Glutamatergic neuron (in vitro differentiated cells): ENCODE results near the gene ARMC5. TPM values are rescaled to one million over a fixed set of nuclear protein-coding genes. Genes with fewer than 3 reads are reported as not detected.
A peak's percentile ranks its signal among the peaks of the same experiment; 100 is the strongest.

Experiments
- DNase-seq: peaks from one replicate; pipeline ENCODE4 v3.0.0; 2022
- H3K27ac Mint-ChIP-seq: one replicate; pipeline ENCODE4 v1.8.0; 2020; ENCODE audit warnings: mild to moderate bottlenecking, mixed read lengths, inconsistent platforms; ENCODE audit not compliant: unreplicated experiment
- H3K27me3 Mint-ChIP-seq: one replicate; pipeline ENCODE4 v1.8.0; 2020; ENCODE audit warnings: mild to moderate bottlenecking, moderate library complexity, mixed read lengths, inconsistent platforms; ENCODE audit not compliant: unreplicated experiment
- H3K36me3 Mint-ChIP-seq: one replicate; pipeline ENCODE4 v1.8.0; 2020; ENCODE audit warnings: mild to moderate bottlenecking, mixed read lengths, inconsistent platforms; ENCODE audit not compliant: unreplicated experiment
- H3K4me1 Mint-ChIP-seq: one replicate; pipeline ENCODE4 v1.8.0; 2020; ENCODE audit warnings: mild to moderate bottlenecking, low read depth, mixed read lengths, inconsistent platforms; ENCODE audit not compliant: unreplicated experiment
- H3K4me3 Mint-ChIP-seq: one replicate; pipeline ENCODE4 v1.8.0; 2020; ENCODE audit warnings: mild to moderate bottlenecking, mixed read lengths, inconsistent platforms; ENCODE audit not compliant: unreplicated experiment
- H3K9me3 Mint-ChIP-seq: one replicate; pipeline ENCODE4 v1.8.0; 2020; ENCODE audit warnings: mild to moderate bottlenecking, moderate library complexity, mixed read lengths, inconsistent platforms; ENCODE audit not compliant: unreplicated experiment
- total RNA-seq: library from RNA; stranded (reverse); fragmentation: NEBNext Ultra II Directional; extraction: Animal tissue kit (Norgen Biotek cat#: 25700); gene quantifications from one replicate; pipeline ENCODE4 v1.2.1, GENCODE V29; 2021; ENCODE audit not compliant: unreplicated experiment
- TF ChIP-seq, protein P1 (sequence below): fragments of 200-600 bp; sonication (generic); IDR thresholded peaks from one replicate; pipeline ENCODE4 v1.5.0; 2021; ENCODE audit not compliant: partially characterized antibody, unreplicated experiment

ARMC5 gene
- total RNA-seq, 1 donor from 2014 or later: 15.8 TPM

DNA sequence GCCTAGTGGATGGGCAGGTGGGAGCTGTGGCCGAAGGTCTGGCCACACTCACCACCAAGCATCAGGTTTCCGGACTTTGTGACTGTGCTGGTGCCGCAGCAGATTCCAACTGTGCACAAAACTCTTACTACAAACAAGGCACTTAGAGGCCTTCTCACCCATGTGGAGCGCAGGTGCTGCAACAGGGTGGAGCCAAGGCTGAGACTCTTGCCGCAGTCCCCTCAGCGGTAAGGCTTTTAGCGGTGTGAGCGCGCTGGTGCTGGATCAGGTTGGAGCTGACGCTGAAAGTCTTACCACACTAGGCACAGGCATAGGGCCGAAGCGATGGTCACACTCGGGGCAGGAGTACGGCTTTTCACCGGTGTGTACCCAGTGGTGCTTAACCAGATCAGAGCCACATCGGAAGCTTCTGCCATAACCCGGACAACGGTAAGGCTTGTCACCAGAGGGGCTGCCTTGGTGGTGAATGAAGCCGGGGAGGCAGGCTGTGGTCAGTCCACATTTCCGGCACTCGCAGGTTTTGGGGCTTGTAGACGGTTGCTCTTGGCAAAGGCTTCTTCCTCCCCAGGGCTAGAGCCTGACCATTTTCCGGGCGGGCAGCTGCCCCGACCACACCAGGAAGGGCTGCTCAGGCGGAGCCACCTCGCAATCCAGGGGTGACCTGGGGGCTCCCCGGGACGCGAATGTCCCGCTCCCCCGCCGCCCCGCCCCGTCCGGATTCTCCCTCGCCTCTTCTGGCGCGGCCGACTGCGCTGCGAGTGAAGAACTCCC, 1.0 kb upstream of the ARMC5 start:
- H3K27ac Mint-ChIP-seq: peak overlapping the region; percentile 84

DNA sequence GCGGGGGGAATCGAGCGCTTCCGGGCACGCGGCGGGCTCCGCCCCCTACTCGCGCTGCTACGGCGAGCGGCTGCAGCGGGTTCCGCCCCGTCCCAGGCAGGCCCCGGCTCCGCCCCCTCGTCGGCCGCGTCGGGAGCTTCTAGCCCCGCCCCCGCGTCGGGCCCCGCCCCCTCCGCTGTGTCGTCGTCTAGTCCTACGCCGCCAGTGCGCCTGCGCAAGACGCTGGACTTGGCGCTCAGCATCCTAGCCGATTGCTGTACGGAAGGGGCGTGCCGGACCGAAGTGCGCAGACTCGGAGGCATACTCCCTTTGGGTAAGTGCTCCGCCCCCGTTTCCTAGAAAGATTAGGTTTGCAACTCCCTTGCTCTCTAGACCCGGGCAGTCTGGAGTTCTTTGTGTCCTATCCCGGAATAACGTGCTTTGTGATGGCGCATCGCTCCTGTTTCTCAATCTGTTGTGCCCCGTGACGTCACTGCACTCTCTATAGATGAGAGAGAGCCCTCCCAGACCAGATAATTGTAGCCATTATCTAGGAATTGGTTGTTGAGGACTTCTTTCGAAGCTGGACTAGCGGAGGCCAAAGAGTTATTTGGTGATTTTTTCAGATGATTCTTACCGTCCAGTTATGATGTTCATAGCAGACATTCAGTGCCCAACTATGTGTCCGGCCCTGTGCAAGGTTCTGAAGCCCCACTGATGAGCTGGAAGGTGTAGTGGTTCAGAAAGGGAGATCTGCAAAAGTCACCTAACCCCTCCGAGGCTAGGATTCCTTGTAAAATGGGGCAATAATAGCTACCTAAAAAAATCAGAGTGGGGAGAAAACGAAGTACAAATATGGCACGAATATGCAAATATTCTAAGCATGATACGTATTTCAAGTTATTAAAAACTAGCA, 633 bp downstream of the ARMC5 start:
- Mint-ChIP-seq H3K27ac (peak overlapping the region; percentile 98), H3K4me3 (peak overlapping the region; percentile 90), H3K36me3 (no peaks in the 10 kb centered on the region)

More for the DNA sequence above, 1.0 kb upstream of the ARMC5 start:
- Mint-ChIP-seq H3K4me1 (peaks cover 22% of the 10 kb centered on the region), H3K27me3 (peaks cover 8% of the 10 kb centered on the region), H3K4me3 (peak overlapping the region; percentile 90), H3K9me3 (peaks cover 16% of the 10 kb centered on the region), H3K36me3 (no peaks in the 10 kb centered on the region)
- peak; percentile 56 for DNase-seq
- TF ChIP-seq, protein P1, sequence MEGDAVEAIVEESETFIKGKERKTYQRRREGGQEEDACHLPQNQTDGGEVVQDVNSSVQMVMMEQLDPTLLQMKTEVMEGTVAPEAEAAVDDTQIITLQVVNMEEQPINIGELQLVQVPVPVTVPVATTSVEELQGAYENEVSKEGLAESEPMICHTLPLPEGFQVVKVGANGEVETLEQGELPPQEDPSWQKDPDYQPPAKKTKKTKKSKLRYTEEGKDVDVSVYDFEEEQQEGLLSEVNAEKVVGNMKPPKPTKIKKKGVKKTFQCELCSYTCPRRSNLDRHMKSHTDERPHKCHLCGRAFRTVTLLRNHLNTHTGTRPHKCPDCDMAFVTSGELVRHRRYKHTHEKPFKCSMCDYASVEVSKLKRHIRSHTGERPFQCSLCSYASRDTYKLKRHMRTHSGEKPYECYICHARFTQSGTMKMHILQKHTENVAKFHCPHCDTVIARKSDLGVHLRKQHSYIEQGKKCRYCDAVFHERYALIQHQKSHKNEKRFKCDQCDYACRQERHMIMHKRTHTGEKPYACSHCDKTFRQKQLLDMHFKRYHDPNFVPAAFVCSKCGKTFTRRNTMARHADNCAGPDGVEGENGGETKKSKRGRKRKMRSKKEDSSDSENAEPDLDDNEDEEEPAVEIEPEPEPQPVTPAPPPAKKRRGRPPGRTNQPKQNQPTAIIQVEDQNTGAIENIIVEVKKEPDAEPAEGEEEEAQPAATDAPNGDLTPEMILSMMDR: no peak

GRCh38 chr16:31460582-31461002, 1.3 kb downstream of the ARMC5 start:
- DNase-seq: no peak
- peaks cover 8% of the 10 kb centered on the region for H3K27me3 Mint-ChIP-seq

More for the DNA sequence above, 633 bp downstream of the ARMC5 start:
- peaks cover 6% of the 10 kb centered on the region for H3K27me3 Mint-ChIP-seq
- DNase-seq: peak; percentile 100
- TF ChIP-seq, protein P1: no peak
- peaks cover 16% of the 10 kb centered on the region for H3K4me1 Mint-ChIP-seq
- H3K9me3 Mint-ChIP-seq: peaks cover 16% of the 10 kb centered on the region

DNA sequence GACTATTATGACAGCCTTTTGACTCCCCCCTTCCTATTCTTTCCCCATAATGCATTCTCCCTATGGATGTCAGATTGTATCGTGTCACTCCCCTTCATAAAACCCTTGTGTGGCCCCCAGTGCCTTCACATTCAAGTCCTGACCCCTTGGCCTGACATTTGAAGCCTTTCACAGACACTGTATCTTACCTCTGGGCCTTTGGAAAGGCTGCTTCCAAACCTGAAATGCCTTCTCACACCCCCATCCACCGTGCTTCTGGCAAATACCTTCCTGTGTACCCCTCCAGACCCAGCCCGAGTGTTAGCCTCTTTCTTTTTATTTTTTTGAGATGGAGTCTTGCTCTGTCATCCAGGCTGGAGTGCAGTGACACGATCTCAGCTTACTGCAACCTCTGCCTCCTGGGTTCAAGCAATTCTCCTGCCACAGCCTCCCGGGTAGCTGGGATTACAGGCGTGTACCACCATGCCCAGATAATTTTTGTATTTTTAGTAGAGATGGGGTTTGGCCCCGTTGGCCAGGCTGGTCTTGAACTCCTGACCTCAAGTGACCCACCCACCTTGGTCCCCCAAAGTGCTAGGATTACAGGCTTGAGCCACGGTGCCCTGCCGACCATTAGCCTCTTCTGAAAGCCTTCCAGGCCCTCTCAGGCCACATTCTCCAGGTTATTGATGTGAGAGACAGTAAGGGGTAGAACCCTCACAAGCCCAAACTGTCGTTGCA, 2.1 kb downstream of the ARMC5 start:
- Mint-ChIP-seq H3K4me1 (peaks cover 5% of the 10 kb centered on the region), H3K27ac (peak overlapping the region; percentile 93), H3K36me3 (no peaks in the 10 kb centered on the region), H3K4me3 (peak overlapping the region; percentile 70), H3K9me3 (peaks cover 16% of the 10 kb centered on the region), H3K27me3 (peaks cover 8% of the 10 kb centered on the region)
- DNase-seq: no peak
- TF ChIP-seq, protein P1: no peak

More at GRCh38 chr16:31460582-31461002, 1.3 kb downstream of the ARMC5 start:
- peak overlapping the region; percentile 90 for H3K4me3 Mint-ChIP-seq
- H3K36me3 Mint-ChIP-seq: no peaks in the 10 kb centered on the region
- H3K4me1 Mint-ChIP-seq: peaks cover 10% of the 10 kb centered on the region
- H3K27ac Mint-ChIP-seq: peak overlapping the region; percentile 98
- TF ChIP-seq, protein P1: peak; percentile 78
- H3K9me3 Mint-ChIP-seq: peaks cover 16% of the 10 kb centered on the region
